Measurements from ENCODE around the gene EFCAB9.

Gene EFCAB9

DNA sequence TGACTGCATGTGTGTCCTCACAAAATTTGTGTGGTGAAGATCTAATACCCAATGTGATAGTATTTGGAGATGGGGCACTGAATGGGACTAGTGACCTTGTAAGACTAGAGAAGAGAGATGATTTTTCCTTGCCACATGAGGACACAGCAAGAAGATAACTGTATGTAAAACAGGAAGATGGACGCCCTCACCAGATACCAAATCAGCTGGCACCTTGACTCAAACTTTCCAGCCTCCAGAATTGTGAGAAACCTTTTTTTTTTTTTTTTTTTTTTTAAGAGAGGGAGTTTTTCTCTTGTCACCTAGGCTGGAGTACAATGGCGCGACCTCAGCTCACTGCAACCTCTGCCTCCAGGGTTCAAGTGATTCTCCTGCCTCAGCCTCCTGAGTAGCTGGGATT is 49.3 kb downstream of the EFCAB9 start:
- no peak for DNase-seq (ENCODE audit: low read depth)

GRCh38 chr5:172245046-172245445 is 51.1 kb downstream of the EFCAB9 start:
- no peak for DNase-seq (ENCODE audit: low read depth)

DNA sequence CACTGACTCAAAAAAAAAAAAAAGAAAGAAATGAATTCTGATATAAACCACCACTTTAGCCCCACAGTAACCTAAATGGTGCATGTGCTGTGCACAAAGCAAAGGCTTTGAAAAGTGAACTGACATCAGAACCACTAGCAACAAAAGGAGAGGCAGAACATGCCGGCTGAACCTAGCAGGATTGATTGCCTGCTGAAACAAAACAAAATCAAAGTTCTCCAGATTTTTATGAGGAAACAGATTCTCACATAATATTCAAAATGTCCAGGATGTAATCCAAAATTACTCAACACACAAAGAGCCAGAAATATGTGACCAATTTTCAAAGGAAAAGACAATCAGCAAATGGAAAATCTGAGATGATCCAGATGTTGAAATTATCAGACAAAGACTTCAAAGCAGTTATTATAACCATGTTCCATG is 51.7 kb downstream of the EFCAB9 start:
- no peak for DNase-seq (ENCODE audit: low read depth)

DNA sequence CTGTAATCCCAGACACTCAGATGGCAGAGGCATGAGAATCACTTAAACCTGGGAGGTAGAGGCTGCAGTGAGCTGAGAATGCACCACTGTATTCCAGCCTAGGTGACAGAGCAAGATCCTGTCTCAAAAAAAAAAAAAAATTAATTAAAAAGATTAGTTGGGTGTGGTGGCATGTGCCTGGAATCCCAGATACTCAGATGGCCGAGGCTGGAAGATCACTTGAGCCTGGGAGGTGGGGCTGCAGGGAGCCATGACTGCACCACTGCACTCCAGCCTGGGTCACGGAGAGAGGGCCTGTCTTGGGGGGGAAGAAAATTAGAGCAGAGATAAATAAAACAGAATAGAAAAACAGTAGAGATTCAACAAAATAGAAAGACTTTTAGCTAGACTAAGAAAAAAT is 54.7 kb downstream of the EFCAB9 start:
- DNase-seq (ENCODE audit: low read depth) = no peak

- no peak for DNase-seq (ENCODE audit: low read depth)
These were observed 57.4 kb downstream of the EFCAB9 start for GRCh38 chr5:172251419-172251818.

- no peak for DNase-seq (ENCODE audit: low read depth)
These were observed 58.5 kb downstream of the EFCAB9 start for GRCh38 chr5:172252501-172252900.
